Activated CD4-positive, alpha-beta T cell treated with anti-CD3 and anti-CD28 coated beads for 36 hours (primary cell): ENCODE results near the gene VARS2. TPM values are rescaled to one million over a fixed set of nuclear protein-coding genes. Genes with fewer than 3 reads are reported as not detected.
A peak's percentile ranks its signal among the peaks of the same experiment; 100 is the strongest.
"Not testable (repeated sequence)": the region's sequence is repeated elsewhere in the genome, so short reads cannot be mapped to it uniquely, and the experiment has no call there.

Source experiments
- ATAC-seq: fragments of 200-7000 bp; cut with Tn5 transposase; one replicate; pipeline ENCODE4 v1.10.0; 2021; ENCODE audit warnings: mild to moderate bottlenecking, moderate library complexity
- CTCF ChIA-PET: fragments of 350-600 bp; sonication (Branson Sonifier 250); formaldehyde crosslinking; loops from one replicate; lab custom pipeline; 2021; ENCODE audit warnings: antibody characterized with exemption; lab: Charles Lee
- POLR2A ChIA-PET: fragments of 350-600 bp; sonication (Branson Sonifier 250); formaldehyde crosslinking; loops from one replicate; lab custom pipeline; 2021; ENCODE audit warnings: antibody characterized with exemption, inconsistent platforms; lab: Charles Lee
- DNase-seq: peaks from one replicate; pipeline ENCODE4 v3.0.0-alpha.2; 2020
- H3K27ac Mint-ChIP-seq: one replicate; pipeline ENCODE4 v1.8.0; 2021; ENCODE audit warnings: mixed read lengths
- H3K27me3 Mint-ChIP-seq: one replicate; pipeline ENCODE4 v1.8.0; 2021; ENCODE audit warnings: mixed read lengths
- H3K36me3 Mint-ChIP-seq: one replicate; pipeline ENCODE4 v1.8.0; 2021; ENCODE audit warnings: low read depth, mixed read lengths
- H3K4me1 Mint-ChIP-seq: one replicate; pipeline ENCODE4 v1.8.0; 2021; ENCODE audit warnings: mixed read lengths
- H3K4me3 Mint-ChIP-seq: one replicate; pipeline ENCODE4 v1.8.0; 2021; ENCODE audit warnings: mild to moderate bottlenecking, moderate library complexity, mixed read lengths
- H3K9me3 Mint-ChIP-seq: one replicate; pipeline ENCODE4 v1.8.0; 2021; ENCODE audit warnings: low read depth, mixed read lengths
- intact Hi-C, 2 experiments: fragments of 100-400 bp; cut with DNase I in 1 of 2; cut with micrococcal nuclease in 1 of 2; formaldehyde crosslinking; loops; one replicate each; pipeline versions ENCODE4 v1.14.2 to v1.15.1; 2022 to 2024; cut with DNase I, micrococcal nuclease
- total RNA-seq, 2 experiments: library from RNA; stranded (reverse); gene quantifications; one replicate each; pipeline ENCODE4 v1.2.3, GENCODE V29; 2021

VARS2 gene
- total RNA-seq, 2 experiments from 2014 or later, result 68.1 to 81.1 TPM

DNA sequence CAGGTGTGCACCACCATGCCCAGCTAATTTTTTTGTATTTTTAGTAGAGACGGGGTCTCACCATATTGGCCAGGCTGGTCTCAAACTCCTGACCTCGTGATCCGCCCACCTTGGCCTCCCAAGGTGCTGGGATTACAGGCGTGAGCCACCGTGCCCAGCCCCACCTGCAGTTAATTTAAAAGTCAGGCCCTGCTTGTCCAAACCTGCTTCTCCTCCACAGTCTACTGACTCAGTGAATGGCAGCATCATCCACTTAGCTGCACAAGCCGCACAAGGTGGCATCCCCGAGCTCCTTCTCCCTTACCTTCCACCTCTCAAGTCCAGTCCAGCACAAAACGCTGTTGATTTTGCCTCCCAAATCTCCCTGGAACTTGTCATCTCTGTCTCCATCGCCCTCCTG is 11.8 kb upstream of the VARS2 start:
- intact Hi-C loops, ATAC-seq, POLR2A ChIA-PET, H3K27ac Mint-ChIP-seq, H3K4me3 Mint-ChIP-seq, H3K4me1 Mint-ChIP-seq, DNase-seq, H3K36me3 Mint-ChIP-seq, H3K27me3 Mint-ChIP-seq, H3K9me3 Mint-ChIP-seq: not testable (repeated sequence)
- CTCF ChIA-PET, result interaction anchor here (0.7 to 1.1 kb wide), 2 partner anchors 21 to 261 kb away, joined by 3 read pairs; no protein-coding TSS in a partner anchor

GRCh38 chr6:30902709-30903108 is 11.3 kb upstream of the VARS2 start:
- DNase-seq, result no peak
- intact Hi-C loops, result no loop called here

DNA sequence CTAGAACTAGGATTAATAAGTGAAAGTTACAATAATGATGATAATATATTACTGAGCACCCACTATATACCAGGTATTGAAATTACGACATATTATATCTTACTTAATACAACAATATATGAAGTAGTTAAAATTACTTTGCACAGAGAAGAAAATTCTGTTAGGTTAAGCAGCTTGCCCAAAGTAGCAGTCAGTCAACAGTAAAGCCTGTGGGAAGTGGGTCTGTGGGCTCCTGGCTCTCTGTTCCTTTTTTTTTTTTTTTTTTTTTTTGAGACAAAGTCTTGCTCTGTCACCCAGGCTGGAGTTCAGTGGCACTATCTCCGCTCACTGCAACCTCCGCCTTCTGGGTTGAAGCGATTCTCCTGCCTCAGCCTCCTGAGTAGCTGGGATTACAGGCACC is 10.8 kb upstream of the VARS2 start:
- Mint-ChIP-seq H3K27me3 (no peaks in the 10 kb centered on the region), H3K36me3 (peaks cover 3% of the 10 kb centered on the region), H3K4me3 (no peak overlapping the region), H3K27ac (no peak overlapping the region), H3K4me1 (peaks cover 9% of the 10 kb centered on the region), H3K9me3 (no peaks in the 10 kb centered on the region)
- POLR2A ChIA-PET, result no interaction called here
- DNase-seq, result no peak
- ATAC-seq, result no peak
- CTCF ChIA-PET, result interaction anchor here (0.8 kb wide), 1 partner anchor 166 kb away, joined by 3 read pairs; no protein-coding TSS in a partner anchor
- intact Hi-C loops, result no loop called here

More at GRCh38 chr6:30902709-30903108, 11.3 kb upstream of the VARS2 start:
- Mint-ChIP-seq H3K9me3 (no peaks in the 10 kb centered on the region), H3K36me3 (peaks cover 3% of the 10 kb centered on the region), H3K4me1 (peaks cover 7% of the 10 kb centered on the region), H3K27me3 (no peaks in the 10 kb centered on the region), H3K4me3 (no peak overlapping the region), H3K27ac (no peak overlapping the region)
- CTCF ChIA-PET, result interaction anchor here (0.7 kb wide), 1 partner anchor 261 kb away, joined by 3 read pairs; no protein-coding TSS in a partner anchor
- POLR2A ChIA-PET, result no interaction called here
- ATAC-seq, result no peak

- H3K27me3 Mint-ChIP-seq, DNase-seq, POLR2A ChIA-PET, H3K9me3 Mint-ChIP-seq, ATAC-seq: not testable (repeated sequence)
- H3K27ac Mint-ChIP-seq, result peak overlapping the region; percentile 61
- H3K36me3 Mint-ChIP-seq, result peaks cover 13% of the 10 kb centered on the region
- peaks cover 17% of the 10 kb centered on the region for H3K4me1 Mint-ChIP-seq
- H3K4me3 Mint-ChIP-seq, result peak overlapping the region; percentile 95
- intact Hi-C loops, result loop anchor here in 1 of 2 experiments (5.0 kb wide), 2 partner anchors 290 to 760 kb away; partner anchors contain the start of genes CSNK2B, LY6G5B, MRPS18B and PPP1R10
- CTCF ChIA-PET, result interaction anchor here (0.6 to 1.7 kb wide), 11 partner anchors 77 to 397 kb away, joined by 3 to 7 read pairs (median 4); partner anchors contain the start of gene ABCF1
Observed at GRCh38 chr6:30907290-30907757, 6.7 kb upstream of the VARS2 start.

- Mint-ChIP-seq H3K4me3 (peak within 1 kb of the TSS; percentile 95), H3K36me3 (peaks cover 18% of the 10 kb centered on the region), H3K27me3 (no peaks in the 10 kb centered on the region), H3K27ac (peak within 1 kb of the TSS; percentile 86), H3K4me1 (peaks cover 17% of the 10 kb centered on the region), H3K9me3 (no peaks in the 10 kb centered on the region)
- DNase-seq (peak; percentile 96), ATAC-seq (peak; percentile 99)
- ChIA-PET POLR2A (no interaction called here), CTCF (interaction anchor here (0.6 to 1.7 kb wide), 11 partner anchors 78 to 337 kb away, joined by 3 to 7 read pairs (median 4); partner anchors contain the start of gene ABCF1)
- intact Hi-C loops, result loop anchor here in 1 of 2 experiments (2.0 to 5.0 kb wide), 3 partner anchors 221 to 759 kb away; partner anchors contain the start of genes CSNK2B, LY6G5B, MRPS18B and PPP1R10
Observed at GRCh38 chr6:30907758-30908591, 6.1 kb upstream of the VARS2 start, which contains the start of gene GTF2H4. TSS of gene GTF2H4 (plus strand) at chr6:30908207.

- ATAC-seq, result no peak
- ChIA-PET CTCF (interaction anchor here (1.1 to 1.5 kb wide), 4 partner anchors 79 to 178 kb away, joined by 4 to 7 read pairs (median 6); no protein-coding TSS in a partner anchor), POLR2A (no interaction called here)
- H3K9me3 Mint-ChIP-seq, result no peaks in the 10 kb centered on the region
- H3K4me1 Mint-ChIP-seq, result peaks cover 23% of the 10 kb centered on the region
- H3K4me3 Mint-ChIP-seq, result peak overlapping the region; percentile 95
- peaks cover 25% of the 10 kb centered on the region for H3K36me3 Mint-ChIP-seq
- no peak for DNase-seq
- peak overlapping the region; percentile 86 for H3K27ac Mint-ChIP-seq
- intact Hi-C loops, result loop anchor here in 1 of 2 experiments (2.0 to 5.0 kb wide), 3 partner anchors 222 to 759 kb away; partner anchors contain the start of genes CSNK2B, LY6G5B, MRPS18B and PPP1R10
- H3K27me3 Mint-ChIP-seq, result no peaks in the 10 kb centered on the region
Observed at GRCh38 chr6:30908700-30909099, 5.3 kb upstream of the VARS2 start.

DNA sequence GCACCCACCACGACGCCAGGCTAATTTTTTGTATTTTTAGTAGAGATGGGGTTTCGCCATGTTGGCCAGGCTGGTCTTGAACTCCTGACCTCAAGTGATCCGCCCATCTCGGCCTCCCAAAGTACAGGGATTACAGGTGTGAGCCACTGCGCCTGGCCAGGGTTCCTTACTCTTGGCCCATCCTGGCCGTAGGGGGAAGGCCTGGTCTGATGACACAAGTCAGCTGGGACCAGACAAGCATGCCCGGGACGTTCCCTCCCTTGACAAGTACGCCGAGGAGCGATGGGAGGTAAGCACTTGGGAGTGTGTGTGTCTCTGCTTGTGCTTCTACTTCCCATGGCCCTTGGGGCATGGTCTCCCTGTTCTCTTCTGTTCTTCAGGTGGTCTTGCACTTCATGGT is 3.6 kb upstream of the VARS2 start:
- DNase-seq, H3K27me3 Mint-ChIP-seq, H3K27ac Mint-ChIP-seq, ATAC-seq, H3K9me3 Mint-ChIP-seq, H3K4me3 Mint-ChIP-seq, POLR2A ChIA-PET: not testable (repeated sequence)
- Mint-ChIP-seq H3K36me3 (peaks cover 26% of the 10 kb centered on the region), H3K4me1 (peaks cover 26% of the 10 kb centered on the region)
- intact Hi-C loops, result loop anchor here in 1 of 2 experiments (5.0 kb wide), 1 partner anchor 698 kb away; the partner anchor contains the start of gene TRIM26
- CTCF ChIA-PET, result interaction anchor here (7.4 kb wide), 1 partner anchor 176 kb away, joined by 92 read pairs; no protein-coding TSS in a partner anchor

- H3K4me1 Mint-ChIP-seq, result peaks cover 36% of the 10 kb centered on the region
Observed at GRCh38 chr6:30912746-30913520, 1.1 kb upstream of the VARS2 start.

GRCh38 chr6:30913721-30914075 is 340 bp upstream of the VARS2 start:
- DNase-seq, result no peak
- Mint-ChIP-seq H3K9me3 (no peaks in the 10 kb centered on the region), H3K27me3 (no peaks in the 10 kb centered on the region), H3K36me3 (peaks cover 48% of the 10 kb centered on the region), H3K4me1 (peaks cover 29% of the 10 kb centered on the region), H3K27ac (peak overlapping the region; percentile 95), H3K4me3 (peak overlapping the region; percentile 87)
- CTCF ChIA-PET, result interaction anchor here (0.6 to 7.4 kb wide), 25 partner anchors 8 to 1222 kb away, joined by 3 to 92 read pairs (median 4); no protein-coding TSS in a partner anchor
- intact Hi-C loops, result loop anchor here (1.0 to 5.0 kb wide), 8 partner anchors 85 to 701 kb away; partner anchors contain the start of genes C6orf136 (in 1 of the 2), GNL1 (in 1 of the 2), IER3 (in 1 of the 2) and PRR3 (in 1 of the 2)
- no peak for ATAC-seq
- POLR2A ChIA-PET, result interaction anchor here (0.9 kb wide), 1 partner anchor 85 kb away, joined by 3 read pairs; no protein-coding TSS in a partner anchor

More at GRCh38 chr6:30912746-30913520, 1.1 kb upstream of the VARS2 start:
- no peak for ATAC-seq
- intact Hi-C loops, result loop anchor here in 1 of 2 experiments (5.0 kb wide), 1 partner anchor 701 kb away; the partner anchor contains the start of gene TRIM26
- Mint-ChIP-seq H3K27me3 (no peaks in the 10 kb centered on the region), H3K36me3 (peaks cover 46% of the 10 kb centered on the region), H3K27ac (peak overlapping the region; percentile 95), H3K9me3 (no peaks in the 10 kb centered on the region), H3K4me3 (peak overlapping the region; percentile 87)
- CTCF ChIA-PET, result interaction anchor here (0.6 to 7.4 kb wide), 23 partner anchors 13 to 1223 kb away, joined by 3 to 92 read pairs (median 4); no protein-coding TSS in a partner anchor
- POLR2A ChIA-PET, result interaction anchor here (0.6 to 0.9 kb wide), 3 partner anchors 85 to 185 kb away, joined by 3 to 4 read pairs (median 3); no protein-coding TSS in a partner anchor
- DNase-seq, result no peak
